Panc1 (cell line): Measurements from ENCODE around the gene RAB22A. TPM values are rescaled to one million over a fixed set of nuclear protein-coding genes. Genes with fewer than 3 reads are reported as not detected.

ENCODE experiments used
- ATAC-seq: fragments of 200-7000 bp; cut with Tn5 transposase; 2 replicates; pipeline ENCODE4 v1.9.1; 2020; ENCODE audit warnings: mild to moderate bottlenecking, moderate library complexity
- BruUV-seq: library from RNA; stranded (reverse); fragments of 400-500 nt; replicated peaks from 2 replicates; lab custom pipeline; 2021; lab: Mats Ljungman, UMichigan
- CTCF ChIA-PET: fragments of 300-600 bp; sonication (Branson Sonifier 250); formaldehyde crosslinking; loops from one replicate; lab custom pipeline; 2022; ENCODE audit warnings: antibody characterized with exemption; lab: Charles Lee
- POLR2A ChIA-PET: fragments of 300-600 bp; sonication (Branson Sonifier 250); formaldehyde crosslinking; loops from one replicate; lab custom pipeline; 2022; ENCODE audit warnings: antibody characterized with exemption; lab: Charles Lee
- DNase-seq: peaks from one replicate; pipeline ENCODE4 v3.0.0-alpha.2; 2010; ENCODE audit warnings: low read depth, low spot score
- H3K27ac ChIP-seq: 2 replicates; pipeline ENCODE4 v1.5.1; 2011; ENCODE audit warnings: mild to moderate bottlenecking, low read length, inconsistent platforms
- H3K27me3 ChIP-seq: fragments of 200-500 bp; sonication (Bioruptor generic); 2 replicates; pipeline ENCODE4 v1.6.0; 2014; ENCODE audit warnings: low read length, inconsistent platforms; ENCODE audit not compliant: control insufficient read depth, insufficient read depth
- H3K36me3 ChIP-seq: fragments of 200-500 bp; sonication (Bioruptor generic); 2 replicates; pipeline ENCODE4 v1.5.1; 2014; ENCODE audit warnings: inconsistent platforms, mild to moderate bottlenecking, low read length, moderate library complexity; ENCODE audit not compliant: control insufficient read depth, insufficient read depth
- H3K4me1 ChIP-seq: 2 replicates; pipeline ENCODE4 v1.5.1; 2011; ENCODE audit warnings: inconsistent platforms, mild to moderate bottlenecking, low read length, moderate library complexity; ENCODE audit not compliant: control insufficient read depth, insufficient read depth
- H3K4me3 ChIP-seq, 2 experiments: 2 replicates each; pipeline ENCODE4 v1.5.1; 2011 to 2012; ENCODE audit warnings: low read depth in 2 of 2, low read length in 2 of 2, mild to moderate bottlenecking in 2 of 2, inconsistent platforms in 1 of 2, moderate library complexity in 1 of 2
- H3K9me3 ChIP-seq: fragments of 200-500 bp; sonication (Bioruptor generic); 2 replicates; pipeline ENCODE4 v1.5.1; 2014; ENCODE audit warnings: low read depth, mild to moderate bottlenecking, inconsistent platforms, low read length, moderate library complexity; ENCODE audit not compliant: control insufficient read depth, insufficient read depth
- POLR2AphosphoS5 ChIP-seq: IDR thresholded peaks from 2 replicates; pipeline ENCODE4 v1.6.1; 2012; ENCODE audit warnings: mild to moderate bottlenecking, low read depth, low read length, moderate library complexity
- SIN3A ChIP-seq: IDR thresholded peaks from 2 replicates; pipeline ENCODE4 v1.6.1; 2012; ENCODE audit warnings: low read depth, mild to moderate bottlenecking, low read length, moderate library complexity, borderline replicate concordance; ENCODE audit not compliant: insufficient read depth
- TCF7L2 ChIP-seq: IDR thresholded peaks from 2 replicates; pipeline ENCODE4 v1.6.1; 2011; ENCODE audit warnings: mild to moderate bottlenecking, low read depth, low read length, inconsistent platforms
- in situ Hi-C: cut with HindIII; loops from 2 replicates; pipeline ENCODE4 v1.10.0; 2016; ENCODE audit warnings: low sequenced_read_pairs, low pct_unique_long_range_greater_than_20kb
- intact Hi-C: fragments of 100-400 bp; cut with micrococcal nuclease; formaldehyde crosslinking; loops from one replicate; pipeline ENCODE4 v1.10.0; 2022; ENCODE audit not compliant: unreplicated experiment
- total RNA-seq: library from RNA; stranded (reverse); gene quantifications from one replicate; pipeline ENCODE4 v1.2.1, GENCODE V29; 2021; ENCODE audit not compliant: unreplicated experiment
- TF ChIP-seq, protein P1 (sequence below), 2 experiments: IDR thresholded peaks; 2 replicates each; pipeline ENCODE4 v1.6.1; 2011 to 2012; ENCODE audit warnings: low read depth in 2 of 2, control low read depth in 1 of 2, low read length in 1 of 2, mild to moderate bottlenecking in 1 of 2, moderate library complexity in 1 of 2; ENCODE audit not compliant: insufficient read depth in 1 of 2
- TF ChIP-seq, protein P2 (sequence below): fragments of 450-650 bp; IDR thresholded peaks from 2 replicates; pipeline ENCODE4 v1.5.1; 2017; ENCODE audit warnings: mild to moderate bottlenecking

The RAB22A gene
- total RNA-seq, 1 experiment from 2014 or later = 21.1 TPM

DNA sequence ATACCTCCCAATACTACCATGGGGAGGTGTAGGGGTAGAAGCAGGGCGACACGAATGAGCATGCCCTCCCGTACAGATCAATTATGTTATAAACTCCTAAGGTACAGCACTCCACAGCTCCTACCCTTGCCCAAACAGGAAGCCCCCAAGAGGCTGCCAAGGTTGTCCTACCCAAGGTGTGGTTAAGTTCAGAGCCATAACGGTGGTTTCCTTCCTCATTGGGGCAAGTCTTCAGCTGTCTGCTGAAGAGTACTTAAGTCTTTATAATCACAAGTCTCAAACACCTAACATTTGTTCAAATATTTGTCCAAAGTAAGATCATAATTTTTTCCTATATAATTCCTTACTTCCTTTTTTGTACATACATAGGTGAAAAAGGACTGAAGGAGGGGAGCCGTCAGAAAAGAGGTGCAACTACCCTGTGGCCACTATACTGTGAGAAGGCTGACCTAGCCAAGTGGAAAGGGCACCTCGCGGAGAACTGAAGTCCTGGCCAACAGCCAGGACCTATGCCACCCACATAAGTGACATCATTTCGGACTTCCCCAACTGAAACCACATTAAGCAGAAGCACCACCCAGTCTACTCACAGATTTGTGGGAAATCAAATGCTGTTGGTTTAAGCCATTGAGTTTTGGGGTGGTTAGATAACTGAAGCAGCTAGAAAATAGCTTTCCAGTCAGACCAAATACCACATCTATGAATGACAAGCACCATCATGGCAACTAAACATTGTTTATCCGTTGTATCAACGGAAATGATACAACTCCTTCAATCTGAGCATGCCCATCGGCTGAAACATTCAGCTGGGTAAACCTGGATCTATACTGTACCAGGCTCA, 2.9 kb upstream of the RAB22A start:
- CTCF ChIA-PET = no interaction called here
- no TSS peak for BruUV-seq

DNA sequence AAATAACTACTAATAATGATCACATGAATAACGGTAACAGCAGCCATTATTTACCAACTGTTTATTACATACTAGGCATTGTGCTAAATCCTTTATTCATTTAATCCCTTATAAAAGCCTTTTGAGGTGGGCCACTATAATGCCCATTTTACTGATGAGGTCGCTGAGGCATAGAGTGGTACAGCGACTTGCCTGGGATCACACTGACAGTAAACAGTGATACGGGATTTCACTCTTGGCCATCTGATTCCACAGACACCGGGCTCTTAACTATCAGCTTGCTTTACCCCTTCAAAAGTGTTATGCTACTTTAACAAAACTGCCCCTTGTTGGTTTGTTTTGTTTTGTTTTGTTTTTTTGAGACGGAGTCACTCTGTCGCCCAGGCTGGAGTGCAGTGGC, 2.2 kb upstream of the RAB22A start:
- TF ChIP-seq POLR2AphosphoS5 (no peak), TCF7L2 (no peak), SIN3A (no peak)
- TF ChIP-seq, protein P1, sequence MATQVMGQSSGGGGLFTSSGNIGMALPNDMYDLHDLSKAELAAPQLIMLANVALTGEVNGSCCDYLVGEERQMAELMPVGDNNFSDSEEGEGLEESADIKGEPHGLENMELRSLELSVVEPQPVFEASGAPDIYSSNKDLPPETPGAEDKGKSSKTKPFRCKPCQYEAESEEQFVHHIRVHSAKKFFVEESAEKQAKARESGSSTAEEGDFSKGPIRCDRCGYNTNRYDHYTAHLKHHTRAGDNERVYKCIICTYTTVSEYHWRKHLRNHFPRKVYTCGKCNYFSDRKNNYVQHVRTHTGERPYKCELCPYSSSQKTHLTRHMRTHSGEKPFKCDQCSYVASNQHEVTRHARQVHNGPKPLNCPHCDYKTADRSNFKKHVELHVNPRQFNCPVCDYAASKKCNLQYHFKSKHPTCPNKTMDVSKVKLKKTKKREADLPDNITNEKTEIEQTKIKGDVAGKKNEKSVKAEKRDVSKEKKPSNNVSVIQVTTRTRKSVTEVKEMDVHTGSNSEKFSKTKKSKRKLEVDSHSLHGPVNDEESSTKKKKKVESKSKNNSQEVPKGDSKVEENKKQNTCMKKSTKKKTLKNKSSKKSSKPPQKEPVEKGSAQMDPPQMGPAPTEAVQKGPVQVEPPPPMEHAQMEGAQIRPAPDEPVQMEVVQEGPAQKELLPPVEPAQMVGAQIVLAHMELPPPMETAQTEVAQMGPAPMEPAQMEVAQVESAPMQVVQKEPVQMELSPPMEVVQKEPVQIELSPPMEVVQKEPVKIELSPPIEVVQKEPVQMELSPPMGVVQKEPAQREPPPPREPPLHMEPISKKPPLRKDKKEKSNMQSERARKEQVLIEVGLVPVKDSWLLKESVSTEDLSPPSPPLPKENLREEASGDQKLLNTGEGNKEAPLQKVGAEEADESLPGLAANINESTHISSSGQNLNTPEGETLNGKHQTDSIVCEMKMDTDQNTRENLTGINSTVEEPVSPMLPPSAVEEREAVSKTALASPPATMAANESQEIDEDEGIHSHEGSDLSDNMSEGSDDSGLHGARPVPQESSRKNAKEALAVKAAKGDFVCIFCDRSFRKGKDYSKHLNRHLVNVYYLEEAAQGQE (IDR thresholded peaks at IDR 0.05; ENCODE audit: insufficient read depth in 1 of 2, low read depth in 2 of 2, low read length in 1 of 2) = no peak
- TF ChIP-seq, protein P2, sequence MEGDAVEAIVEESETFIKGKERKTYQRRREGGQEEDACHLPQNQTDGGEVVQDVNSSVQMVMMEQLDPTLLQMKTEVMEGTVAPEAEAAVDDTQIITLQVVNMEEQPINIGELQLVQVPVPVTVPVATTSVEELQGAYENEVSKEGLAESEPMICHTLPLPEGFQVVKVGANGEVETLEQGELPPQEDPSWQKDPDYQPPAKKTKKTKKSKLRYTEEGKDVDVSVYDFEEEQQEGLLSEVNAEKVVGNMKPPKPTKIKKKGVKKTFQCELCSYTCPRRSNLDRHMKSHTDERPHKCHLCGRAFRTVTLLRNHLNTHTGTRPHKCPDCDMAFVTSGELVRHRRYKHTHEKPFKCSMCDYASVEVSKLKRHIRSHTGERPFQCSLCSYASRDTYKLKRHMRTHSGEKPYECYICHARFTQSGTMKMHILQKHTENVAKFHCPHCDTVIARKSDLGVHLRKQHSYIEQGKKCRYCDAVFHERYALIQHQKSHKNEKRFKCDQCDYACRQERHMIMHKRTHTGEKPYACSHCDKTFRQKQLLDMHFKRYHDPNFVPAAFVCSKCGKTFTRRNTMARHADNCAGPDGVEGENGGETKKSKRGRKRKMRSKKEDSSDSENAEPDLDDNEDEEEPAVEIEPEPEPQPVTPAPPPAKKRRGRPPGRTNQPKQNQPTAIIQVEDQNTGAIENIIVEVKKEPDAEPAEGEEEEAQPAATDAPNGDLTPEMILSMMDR = no peak
- Histone ChIP-seq H3K4me1 (peaks cover 20% of the 10 kb centered on the region), H3K9me3 (no peaks in the 10 kb centered on the region), H3K36me3 (peaks cover 12% of the 10 kb centered on the region), H3K27me3 (no peaks in the 10 kb centered on the region), H3K4me3 (no peak overlapping the region), H3K27ac (0 out of 2 replicates have a peak overlapping the region, but pooled peaks have one; percentile 23)
- ATAC-seq (no peak), DNase-seq (no peak)
- intact Hi-C loops = no loop called here
- no TSS peak for BruUV-seq
- CTCF ChIA-PET = no interaction called here
- POLR2A ChIA-PET = interaction anchor here (0.6 kb wide), 1 partner anchor 157 kb away, joined by 3 read pairs; no protein-coding TSS in a partner anchor
- in situ Hi-C loops = no loop called here

More for the DNA sequence above, 2.9 kb upstream of the RAB22A start:
- Histone ChIP-seq H3K27ac (0 out of 2 replicates have a peak overlapping the region, but pooled peaks have one; percentile 23), H3K27me3 (no peaks in the 10 kb centered on the region), H3K36me3 (peaks cover 11% of the 10 kb centered on the region), H3K9me3 (no peaks in the 10 kb centered on the region), H3K4me3 (no peak overlapping the region), H3K4me1 (peaks cover 20% of the 10 kb centered on the region)
- DNase-seq (peak; percentile 24), ATAC-seq (no peak)
- TF ChIP-seq POLR2AphosphoS5 (no peak), SIN3A (no peak), TCF7L2 (no peak)
- TF ChIP-seq, protein P2 = no peak
- TF ChIP-seq, protein P1 (IDR thresholded peaks at IDR 0.05; ENCODE audit: insufficient read depth in 1 of 2, low read depth in 2 of 2, low read length in 1 of 2) = no peak
- in situ Hi-C loops (no loop called here), intact Hi-C loops (no loop called here)
- POLR2A ChIA-PET = interaction anchor here (0.6 kb wide), 1 partner anchor 157 kb away, joined by 3 read pairs; no protein-coding TSS in a partner anchor
